NCI-H524 (cell line): Measurements from ENCODE around the gene ARL6IP1.

Experiments
- DNase-seq, 2 experiments: peaks; one replicate each; lab custom pipeline; 2025; lab: John Stamatoyannopoulos, UW

Gene ARL6IP1

DNA sequence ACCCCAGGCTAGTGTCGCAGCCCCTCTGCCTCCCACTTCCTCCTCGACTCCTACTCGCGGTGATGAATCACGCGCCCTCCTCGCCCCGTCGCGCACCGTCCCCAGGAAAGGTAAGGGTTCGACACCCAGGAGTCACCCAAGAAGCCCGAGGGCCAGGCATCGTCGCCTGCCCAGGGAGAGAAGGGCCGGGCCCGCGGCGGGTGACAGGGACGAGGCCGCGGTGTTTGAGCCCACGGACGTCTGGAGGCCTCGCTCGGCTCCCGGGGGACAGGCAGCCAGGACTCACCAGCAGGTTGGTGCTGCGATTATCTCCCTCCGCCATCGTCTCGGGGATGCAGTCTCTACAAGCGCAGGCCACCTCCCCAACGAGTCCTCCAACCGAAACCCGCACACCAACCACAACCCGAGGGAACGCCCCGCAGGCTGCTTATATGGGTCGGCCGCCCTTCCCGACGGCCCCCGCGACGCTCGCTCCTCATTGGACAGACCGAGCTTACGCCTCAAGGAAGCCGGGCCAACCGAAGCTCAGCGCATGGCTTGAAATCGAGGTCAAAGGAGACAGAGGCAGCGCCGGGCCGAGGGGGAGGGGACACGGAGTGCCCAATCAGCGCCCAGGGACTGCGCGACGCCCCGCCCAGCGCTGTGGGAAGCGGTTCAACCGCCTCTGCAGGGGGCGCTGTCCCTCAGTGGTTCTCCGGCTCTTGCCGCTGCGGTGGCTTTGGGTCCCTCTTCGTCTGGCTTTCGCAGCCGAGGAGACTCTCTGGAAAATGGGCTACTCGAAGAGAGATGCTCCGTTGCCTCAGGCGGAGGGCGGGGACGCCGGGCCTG is at the start of gene ARL6IP1:
ARL6IP1 (minus strand) TSS at position 405 of the 828 bp plus-strand sequence; CDS start at position 322, 83 bp downstream.
- peak; percentile 99 to 100 for DNase-seq

- no peak for DNase-seq
These were observed 45.1 kb upstream of the ARL6IP1 start for GRCh38 chr16:18846416-18846815.

GRCh38 chr16:18842565-18842964 is 41.2 kb upstream of the ARL6IP1 start:
- DNase-seq = no peak

DNA sequence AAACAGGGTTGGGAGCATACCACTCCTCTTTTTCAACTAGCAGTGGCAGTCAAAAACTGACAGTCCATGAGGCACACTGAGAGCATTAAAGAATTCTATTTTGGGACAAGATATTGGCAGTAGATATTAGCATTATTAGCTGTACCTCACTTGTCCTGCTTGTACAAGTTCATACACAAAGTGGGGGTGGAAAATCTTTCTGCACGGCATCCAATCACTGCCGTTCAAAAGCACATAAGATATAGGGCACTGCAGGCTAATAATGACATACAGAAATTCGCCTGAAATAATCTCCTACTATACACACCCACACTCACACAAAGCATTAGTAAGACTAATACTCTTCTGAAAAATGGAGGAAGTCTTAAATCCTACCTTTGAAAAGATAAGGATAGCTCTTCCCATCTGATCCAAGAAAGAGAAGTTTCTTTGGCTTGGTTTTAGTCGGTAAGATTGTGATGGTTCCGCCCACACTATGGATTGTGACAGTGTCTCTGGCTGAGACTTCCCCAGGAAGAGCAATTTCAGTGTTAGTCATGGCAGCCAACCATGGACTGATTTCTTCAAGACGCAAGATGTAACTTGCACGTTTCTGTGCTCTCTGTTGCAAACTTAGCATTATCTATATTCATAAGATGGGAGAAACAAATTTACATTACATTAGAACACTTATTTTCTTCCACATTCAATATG is 40.6 kb upstream of the ARL6IP1 start:
- no peak for DNase-seq

DNA sequence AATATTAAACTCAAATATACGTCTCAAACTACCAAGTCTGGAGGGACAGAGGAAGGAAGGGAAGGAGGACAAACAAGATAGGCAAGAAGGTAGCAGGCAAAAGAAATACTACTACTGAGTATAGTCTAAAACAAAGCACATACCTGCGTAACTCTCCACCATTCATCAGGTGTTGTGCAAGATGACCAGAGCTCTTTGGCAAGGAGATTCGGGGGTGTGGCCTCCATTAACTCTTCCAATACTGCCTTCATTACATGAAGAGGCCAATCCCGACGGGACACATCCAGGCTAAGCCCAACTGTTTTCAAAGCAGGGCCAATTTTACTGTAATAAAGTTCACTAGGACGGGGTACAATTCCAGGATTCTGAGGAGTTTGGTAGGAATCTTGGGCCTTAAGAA is 38.2 kb upstream of the ARL6IP1 start:
- DNase-seq = no peak

- DNase-seq = no peak
These were observed 35.4 kb upstream of the ARL6IP1 start for GRCh38 chr16:18836702-18837101.

GRCh38 chr16:18834864-18835263 is 33.5 kb upstream of the ARL6IP1 start:
- DNase-seq = no peak

GRCh38 chr16:18833707-18834505 is 32.6 kb upstream of the ARL6IP1 start:
- no peak for DNase-seq

DNA sequence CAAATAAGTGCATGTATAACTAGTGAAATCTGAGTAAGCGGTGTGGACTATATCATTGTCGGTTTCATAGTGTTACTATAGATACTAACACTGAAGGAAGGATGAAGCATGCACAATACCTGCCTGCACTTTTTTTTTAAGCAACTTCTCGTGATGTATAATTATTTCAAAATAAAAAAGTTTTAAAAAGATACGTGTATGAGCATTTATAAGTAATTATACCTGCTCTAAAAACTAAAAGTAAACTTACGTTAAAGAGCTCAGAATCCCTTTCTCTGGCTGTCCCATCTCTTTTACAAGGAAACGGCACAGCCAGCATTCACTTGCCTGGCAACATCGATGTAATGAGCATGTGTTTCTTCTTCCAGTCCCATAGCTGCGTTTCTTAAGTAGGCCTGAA is 31.3 kb upstream of the ARL6IP1 start:
- DNase-seq = no peak

- no peak for DNase-seq
These were observed 30.7 kb upstream of the ARL6IP1 start for GRCh38 chr16:18832006-18832405.

GRCh38 chr16:18829251-18829650 is 27.9 kb upstream of the ARL6IP1 start:
- no peak for DNase-seq

- DNase-seq = no peak
These were observed 26.5 kb upstream of the ARL6IP1 start for GRCh38 chr16:18827890-18828289.

- DNase-seq = no peak
These were observed 14.9 kb upstream of the ARL6IP1 start for GRCh38 chr16:18816286-18816685.

- no peak for DNase-seq
These were observed 10.6 kb upstream of the ARL6IP1 start for GRCh38 chr16:18811925-18812324.

DNA sequence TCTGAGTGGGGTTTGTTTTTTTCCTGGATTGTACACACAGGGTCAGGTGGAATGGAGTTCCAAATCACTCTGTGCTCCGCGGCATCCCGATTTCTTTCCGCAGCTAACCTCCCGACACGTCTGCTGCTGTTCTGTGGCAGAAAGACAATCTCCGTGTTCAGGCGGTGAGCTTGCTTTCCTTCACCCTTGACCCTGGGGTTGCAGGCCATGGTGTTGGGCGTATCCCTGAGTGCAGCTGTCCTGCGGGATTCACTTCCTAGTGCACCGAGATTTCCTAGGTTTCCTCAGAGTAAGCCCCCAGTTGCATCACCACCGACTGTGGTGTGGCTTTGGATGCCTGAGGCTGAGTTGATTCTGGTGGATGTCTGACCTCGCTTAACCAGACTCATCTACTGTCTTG is 7.8 kb upstream of the ARL6IP1 start:
- no peak for DNase-seq

DNA sequence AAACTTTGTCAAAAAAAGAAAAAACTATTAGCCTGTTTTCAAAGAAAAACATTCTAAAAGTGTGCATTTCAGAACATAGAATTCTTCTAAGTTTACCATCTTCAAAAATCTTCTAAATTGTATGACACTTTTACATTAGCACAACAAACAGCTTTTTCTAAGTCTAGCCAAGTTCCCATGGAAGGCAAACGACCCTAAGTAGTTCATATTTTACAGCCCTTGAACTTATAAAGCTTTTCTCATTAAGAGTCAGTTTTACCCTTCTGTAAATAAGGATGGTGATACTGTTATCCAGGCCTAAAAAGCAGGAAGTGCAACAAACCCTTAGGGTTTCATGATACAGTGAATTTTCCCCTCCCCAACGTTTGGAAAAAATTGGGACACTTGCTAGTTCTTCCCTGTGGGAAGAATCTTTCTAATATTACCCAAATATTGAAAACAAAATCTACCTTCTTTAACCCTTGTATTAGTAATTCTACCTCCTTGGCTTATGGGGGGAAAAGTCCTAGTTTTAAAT is 4.0 kb upstream of the ARL6IP1 start:
- DNase-seq = no peak

DNA sequence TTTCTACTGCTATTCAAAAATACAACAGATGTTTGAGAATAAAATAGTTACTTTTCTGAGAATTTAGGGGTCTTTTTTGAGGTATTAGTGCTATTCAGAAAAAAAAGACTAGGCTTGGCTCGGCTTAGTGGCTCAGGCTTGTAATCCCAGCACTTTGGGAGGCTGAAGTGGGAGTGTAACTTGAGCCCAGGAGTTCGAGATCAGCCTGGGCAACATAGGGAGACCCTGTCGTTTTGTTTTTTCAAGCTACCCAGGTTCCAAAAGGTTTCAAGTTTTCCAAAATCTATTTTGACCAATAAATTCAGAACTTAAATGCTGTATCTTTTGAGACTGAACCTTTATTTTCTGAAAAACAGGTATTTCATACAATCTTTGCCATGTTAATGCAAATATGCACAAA is 3.2 kb upstream of the ARL6IP1 start:
- DNase-seq = peak; percentile 17 to 39

- no peak for DNase-seq
These were observed 2.5 kb upstream of the ARL6IP1 start for GRCh38 chr16:18803569-18804462.

- DNase-seq = no peak
These were observed 1.5 kb upstream of the ARL6IP1 start for GRCh38 chr16:18802767-18803343.

- peak; percentile 4 to 47 for DNase-seq
These were observed 589 bp downstream of the ARL6IP1 start for GRCh38 chr16:18800775-18801144.

DNA sequence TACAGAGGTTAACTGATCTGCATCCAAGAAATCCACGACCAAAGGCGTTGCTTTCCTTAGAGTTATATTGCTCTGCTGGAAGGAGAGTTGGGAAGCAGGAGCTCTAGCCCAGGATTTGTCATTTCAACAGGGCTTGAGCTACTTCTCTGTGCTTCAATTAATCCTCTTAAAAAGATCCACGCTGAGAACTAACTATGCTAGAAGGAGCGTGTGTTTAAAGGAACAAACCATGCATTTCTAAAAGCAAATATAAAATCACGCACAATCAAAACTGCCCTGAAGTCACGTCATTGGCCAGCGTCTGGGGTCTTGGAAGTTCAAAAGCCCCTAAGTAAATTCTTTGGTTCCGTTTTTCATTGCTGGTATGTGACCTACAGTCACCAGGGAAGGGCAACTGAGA is 1.1 kb downstream of the ARL6IP1 start:
- DNase-seq = peak in 1 of 2 experiments; percentile 42
